NCI-H510A (cell line): Measurements from ENCODE around the gene KAZALD1.

Experiments used
- DNase-seq: peaks from one replicate; lab custom pipeline; 2025; lab: John Stamatoyannopoulos, UW

The KAZALD1 gene

DNA sequence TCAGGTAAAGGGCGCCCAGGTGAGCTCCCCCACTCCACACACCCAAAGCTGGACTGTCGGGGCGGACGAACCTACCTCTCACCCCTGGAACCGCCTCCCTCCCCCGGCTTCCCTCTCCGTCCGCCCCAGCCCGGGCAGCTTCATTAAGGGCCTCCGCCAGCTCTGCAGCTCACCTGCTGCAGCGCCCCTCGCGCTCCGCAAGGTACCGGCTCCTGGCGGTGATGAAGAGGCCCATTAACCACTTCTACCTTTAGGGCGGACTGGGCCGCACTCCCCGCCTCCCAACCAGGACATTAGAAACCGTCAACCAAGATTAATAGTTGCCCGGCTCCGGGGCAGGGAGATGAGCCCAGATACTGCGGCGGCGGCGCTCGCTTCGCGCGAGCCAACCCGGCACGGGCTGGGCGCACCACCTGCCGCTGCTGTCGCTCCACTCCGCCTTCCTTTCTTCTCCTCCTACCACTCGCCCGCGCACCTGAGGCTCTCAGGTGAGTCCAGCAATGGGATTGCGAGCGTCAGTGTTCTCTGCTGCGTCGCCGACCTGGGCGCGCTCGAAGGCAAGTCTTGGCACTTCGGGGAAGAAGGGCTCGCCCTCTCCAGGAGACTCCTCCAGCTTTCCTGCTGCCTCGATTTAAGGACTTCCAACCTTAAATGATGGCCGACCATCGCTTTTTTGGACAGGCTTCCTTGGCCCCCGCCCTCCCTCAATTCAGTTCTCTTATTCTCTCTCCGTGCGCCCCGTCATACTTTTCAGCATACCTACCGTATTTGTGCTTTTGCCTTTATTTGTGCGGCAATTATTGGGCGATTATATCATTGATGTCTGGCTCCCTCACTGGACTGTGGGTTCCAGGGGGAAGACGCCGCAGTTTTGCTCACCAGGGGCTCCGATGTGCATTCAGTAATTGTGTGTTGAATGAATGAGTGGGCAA is 13.6 kb upstream of the KAZALD1 start:
- peak; percentile 93 for DNase-seq

DNA sequence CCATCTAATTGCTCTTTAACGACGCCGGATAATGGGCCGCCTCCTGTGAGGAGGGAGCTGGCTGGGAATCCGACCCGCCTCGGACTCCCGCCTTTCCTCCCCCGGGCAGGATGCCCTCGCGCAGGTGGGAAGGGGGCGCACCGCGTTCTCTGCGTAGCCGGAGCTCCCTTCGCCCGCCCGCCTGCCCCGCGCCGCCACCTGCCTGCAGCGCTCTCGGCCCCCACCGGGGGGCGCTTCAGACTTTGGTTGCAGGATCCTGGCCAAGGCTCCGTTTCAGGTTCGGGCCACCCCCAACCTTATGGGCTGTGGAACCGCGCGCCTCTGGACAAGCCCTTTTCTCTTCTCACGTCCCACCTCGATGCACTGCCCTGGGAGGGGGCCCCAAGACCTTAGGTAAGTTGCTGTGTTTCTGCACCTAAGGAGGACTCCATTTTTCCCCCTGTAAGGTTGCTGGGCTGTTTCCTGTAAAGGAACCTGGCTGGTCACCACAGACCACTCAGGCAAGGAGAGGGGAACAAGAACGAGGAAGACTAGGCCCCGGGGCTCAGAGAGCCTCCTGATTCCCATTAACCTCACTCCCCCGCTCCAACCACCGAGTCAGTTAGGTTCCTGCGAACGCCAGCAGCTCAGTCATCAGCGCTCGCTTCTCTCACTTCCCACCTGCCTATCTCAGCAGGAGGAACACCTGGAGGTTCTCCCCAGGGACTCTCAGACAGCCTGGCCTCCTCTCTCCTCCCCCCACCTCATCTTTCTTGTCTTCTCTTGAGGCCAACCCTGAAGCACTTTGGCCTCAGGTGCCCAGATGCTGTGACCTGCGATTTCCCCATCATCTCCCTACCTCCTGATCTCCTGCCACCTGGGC is 11.3 kb upstream of the KAZALD1 start:
- DNase-seq = no peak

DNA sequence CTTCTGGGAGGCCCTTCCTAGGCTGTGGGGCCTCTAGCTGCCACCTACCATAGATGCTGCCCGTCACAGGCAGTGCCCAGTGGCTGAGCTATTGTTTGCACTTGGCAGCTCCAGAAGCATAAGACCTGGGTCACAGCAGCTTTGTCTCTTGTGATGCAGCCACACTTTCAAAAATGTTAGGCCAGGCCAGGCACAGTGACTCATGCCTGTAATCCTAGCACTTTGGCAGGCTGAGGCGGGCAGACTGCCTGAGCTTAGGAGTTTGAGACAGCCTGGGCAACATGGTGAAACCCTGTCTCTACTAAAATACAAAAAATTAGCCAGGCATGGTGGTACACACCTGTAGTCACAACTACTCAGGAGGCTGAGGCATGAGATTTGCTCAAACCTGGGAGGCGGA is 9.5 kb upstream of the KAZALD1 start:
- no peak for DNase-seq

DNA sequence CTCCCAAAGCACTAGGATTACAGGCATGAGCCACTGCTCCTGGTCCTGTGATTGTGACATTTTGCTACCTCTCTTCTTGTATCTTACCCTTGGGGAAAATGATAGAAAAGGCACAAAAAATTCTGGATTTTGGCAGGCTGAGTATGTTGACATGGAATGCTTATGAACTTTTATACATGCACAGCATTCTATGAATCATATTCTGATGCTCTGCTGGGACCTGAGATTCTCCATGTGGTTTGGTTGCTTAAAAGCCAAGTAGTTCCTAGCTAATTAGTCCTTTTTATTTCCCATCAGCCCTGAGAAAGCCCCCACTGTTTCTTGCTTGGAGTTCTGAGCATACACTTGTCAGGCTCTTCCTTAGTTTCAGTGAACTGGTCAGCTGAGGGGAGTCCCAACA is 8.3 kb upstream of the KAZALD1 start:
- no peak for DNase-seq

DNA sequence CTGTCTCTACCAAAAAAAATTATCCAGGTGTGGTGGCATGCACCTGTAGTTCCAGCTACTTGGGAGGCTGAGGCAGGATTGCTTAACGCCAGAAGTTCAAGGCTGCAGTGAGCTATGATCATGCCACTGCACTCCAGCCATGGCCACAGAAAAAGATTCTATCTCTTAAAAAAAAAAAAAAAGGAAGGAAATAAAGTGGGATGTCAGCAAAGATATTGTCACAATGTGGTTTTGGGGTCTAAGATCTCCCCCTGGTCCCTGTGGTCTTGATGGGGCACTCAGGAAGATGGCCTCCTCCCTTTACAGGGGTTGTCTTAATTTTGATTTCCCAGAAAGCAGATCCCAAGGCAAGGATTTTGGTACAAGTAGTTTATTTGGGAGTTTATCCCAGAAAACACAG is 7.4 kb upstream of the KAZALD1 start:
- no peak for DNase-seq

DNA sequence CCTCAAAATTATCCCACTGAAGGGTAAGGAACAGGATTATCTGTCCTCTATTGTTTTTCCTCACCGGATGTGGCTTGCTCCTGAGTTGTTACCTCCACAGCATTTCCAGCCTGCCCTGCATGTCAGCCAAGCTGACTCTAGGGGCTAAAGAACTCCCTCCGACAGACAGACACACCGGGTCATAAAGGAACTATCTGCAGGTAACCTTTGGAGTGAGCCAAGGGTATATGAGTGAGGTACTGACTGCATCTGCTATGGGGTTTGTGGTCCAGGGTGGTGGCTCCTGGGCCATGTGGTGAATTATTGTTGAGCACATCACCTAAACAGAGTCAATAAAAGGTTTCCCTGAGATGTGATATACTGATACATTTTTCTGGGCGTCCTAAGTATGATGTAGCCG is 6.9 kb upstream of the KAZALD1 start:
- no peak for DNase-seq

DNA sequence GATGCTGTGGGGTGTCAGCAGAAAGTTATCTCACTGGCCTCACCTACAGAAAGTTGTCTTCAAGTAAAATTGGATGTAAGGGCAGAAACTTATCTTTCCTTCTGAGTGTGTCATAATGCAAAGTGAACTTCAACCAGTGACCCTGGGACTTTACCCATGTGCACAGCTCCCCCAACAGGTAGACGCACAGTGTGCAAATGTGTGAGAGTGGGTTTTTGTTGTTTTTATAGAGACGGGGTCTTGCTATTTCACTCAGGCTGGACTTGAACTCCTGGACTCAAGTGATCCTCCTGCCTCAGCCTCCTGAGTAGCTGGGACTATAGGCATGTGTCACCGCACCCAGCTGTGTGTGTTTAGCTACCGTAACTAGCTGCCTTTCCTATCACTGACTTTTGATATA is 6.4 kb upstream of the KAZALD1 start:
- DNase-seq = no peak

DNA sequence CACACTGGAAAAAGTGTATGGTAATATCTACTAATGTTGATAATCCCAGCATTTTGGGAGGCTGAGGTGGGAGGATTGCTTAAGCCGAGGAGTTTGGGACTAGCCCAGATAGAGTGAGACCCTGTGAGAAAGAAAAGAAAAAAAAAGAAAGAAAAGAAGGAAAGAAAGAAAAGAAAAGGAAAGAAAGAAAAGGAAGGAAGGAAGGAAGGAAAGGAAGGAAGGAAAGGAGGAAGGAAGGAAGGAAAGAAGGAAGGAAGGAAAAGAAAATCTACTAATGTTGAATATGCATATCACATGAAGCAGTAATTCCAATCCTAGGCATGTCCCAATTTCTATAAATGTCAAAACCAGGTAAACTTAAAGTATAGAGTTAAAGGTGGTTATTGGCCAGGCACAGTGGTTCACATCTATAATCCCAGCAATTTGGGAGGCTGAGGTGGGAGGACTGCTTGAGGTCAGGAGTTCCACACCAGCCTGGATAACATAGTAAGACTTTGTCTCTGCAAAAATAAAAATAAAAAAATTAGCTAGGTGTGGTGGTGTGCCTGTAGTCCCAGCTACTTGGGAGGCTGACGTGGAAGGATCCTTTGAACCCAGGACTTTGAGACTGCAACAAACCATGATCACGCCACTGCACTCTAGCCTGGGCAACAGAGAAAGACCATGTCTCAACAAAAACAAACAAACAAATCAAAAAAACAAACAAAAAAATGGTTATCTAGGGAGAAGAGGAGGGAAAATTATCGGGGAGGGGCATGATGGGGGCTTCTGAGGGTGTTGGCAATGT is 5.2 kb upstream of the KAZALD1 start:
- no peak for DNase-seq

DNA sequence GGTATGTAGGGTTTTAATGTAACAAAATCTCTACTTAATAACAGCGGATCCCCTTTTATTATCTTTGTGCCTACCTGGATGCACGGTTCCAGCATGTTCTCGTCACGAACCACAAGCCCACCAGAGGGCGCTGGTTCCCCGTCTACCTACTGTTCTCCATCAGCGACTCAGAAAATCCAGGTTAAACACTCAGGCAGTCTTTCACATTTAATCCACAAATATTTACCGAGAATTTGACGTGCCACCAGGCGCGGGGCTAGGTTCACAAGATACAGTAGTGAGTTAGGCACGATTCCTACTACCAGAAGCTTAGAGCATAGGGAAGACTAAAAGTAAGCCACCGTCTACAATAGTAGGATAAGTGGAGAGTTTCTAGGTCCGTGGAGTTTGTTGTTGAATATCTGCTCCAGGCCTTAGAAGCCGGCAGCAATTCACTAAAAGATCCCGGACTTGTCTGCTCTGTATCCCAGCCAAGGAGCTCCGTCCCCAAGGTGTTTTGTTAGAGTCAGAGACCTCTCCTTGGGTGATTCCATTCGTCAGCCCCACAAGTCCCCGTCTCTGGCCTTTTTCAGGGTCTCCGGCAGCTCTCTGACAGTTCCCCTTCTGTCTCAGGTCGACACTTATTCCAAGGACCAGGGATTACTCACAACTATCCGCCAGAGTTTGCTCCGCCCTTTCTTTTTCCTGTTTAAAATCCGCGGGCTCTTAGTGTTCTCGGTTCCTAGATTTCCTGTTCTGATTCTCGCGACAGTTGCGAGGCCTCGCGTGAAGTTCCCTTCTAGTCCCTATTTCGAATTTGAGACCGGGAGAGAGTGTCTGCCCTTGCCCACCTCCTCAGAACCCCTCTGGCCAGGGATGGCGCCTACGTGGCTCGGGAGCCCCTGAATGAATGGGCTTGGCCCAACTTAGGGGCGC is 1.5 kb upstream of the KAZALD1 start:
- peak; percentile 76 for DNase-seq

DNA sequence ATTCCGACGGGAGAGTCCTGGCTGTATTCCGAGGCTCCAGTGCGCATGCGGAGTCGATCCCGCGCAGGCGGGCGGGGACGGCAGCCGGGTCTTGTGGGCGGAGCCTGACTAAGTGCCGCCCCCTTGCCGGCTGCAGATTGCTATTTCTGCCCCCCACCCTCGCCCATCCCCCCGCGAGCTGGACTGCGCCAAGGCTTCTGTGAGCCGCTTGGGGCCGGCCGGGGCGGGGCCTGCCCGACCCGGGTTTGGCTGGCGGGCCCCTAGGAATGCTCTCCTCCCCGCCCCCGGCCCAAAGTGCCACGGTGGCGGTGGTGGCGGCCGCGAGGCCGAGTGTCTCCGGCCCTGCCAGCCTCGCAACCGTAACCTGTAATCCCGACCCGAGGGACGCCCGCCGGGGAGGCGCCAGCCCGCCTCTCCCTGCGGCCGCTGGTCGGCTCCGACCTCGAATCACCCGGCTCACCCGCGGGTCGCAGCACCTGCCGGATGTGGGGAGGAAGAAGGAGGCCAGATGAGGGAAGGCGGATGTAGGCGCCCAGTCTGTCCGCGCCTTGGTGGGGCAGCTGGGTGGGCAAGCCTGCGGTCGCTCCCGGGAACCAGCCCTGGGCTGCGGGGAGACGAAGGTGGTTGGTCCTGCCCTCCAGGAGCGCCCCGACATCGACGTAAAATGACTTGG is 702 bp upstream of the KAZALD1 start:
- DNase-seq = peak; percentile 78

DNA sequence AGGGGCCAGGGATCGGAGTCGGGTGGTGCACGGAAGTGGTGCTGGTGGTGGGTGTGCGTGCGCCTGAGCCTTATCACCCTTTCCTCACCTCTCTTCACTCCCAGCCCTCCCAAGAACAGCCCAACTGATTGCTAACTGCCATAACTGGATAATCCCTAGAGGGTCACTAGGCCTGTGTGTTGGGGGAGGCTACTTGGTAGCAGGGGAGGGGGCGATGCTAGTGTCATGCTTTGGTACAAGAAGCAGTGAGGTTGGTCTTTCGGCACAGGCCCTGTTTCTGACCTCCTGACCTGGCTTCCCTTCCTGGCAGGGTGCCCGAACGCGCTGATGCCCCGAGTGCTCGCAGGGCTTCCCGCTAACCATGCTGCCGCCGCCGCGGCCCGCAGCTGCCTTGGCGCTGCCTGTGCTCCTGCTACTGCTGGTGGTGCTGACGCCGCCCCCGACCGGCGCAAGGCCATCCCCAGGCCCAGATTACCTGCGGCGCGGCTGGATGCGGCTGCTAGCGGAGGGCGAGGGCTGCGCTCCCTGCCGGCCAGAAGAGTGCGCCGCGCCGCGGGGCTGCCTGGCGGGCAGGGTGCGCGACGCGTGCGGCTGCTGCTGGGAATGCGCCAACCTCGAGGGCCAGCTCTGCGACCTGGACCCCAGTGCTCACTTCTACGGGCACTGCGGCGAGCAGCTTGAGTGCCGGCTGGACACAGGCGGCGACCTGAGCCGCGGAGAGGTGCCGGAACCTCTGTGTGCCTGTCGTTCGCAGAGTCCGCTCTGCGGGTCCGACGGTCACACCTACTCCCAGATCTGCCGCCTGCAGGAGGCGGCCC is 652 bp downstream of the KAZALD1 start:
- DNase-seq = peak; percentile 79

DNA sequence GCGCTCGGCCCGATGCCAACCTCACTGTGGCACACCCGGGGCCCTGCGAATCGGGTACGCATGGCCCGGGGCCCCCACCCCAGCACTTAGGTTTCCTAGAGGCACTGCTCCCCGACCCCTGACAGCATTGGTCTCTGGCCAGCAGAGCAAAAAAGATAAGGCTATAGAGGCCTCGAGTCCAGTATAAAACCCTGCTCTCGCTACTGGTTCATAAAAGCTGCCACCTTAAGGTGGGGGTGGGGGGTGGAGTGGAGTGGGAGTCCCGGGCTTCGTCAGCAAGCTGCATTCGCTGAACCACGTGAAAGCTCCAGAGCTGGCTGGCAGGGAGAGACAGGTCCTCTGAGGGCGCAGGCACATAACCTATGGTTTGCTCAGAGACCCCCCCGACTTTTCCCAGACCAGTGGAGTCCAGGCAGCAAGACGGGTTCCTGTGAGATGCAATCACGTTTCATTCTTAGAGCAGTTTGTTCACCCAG is 1.3 kb downstream of the KAZALD1 start:
- no peak for DNase-seq

DNA sequence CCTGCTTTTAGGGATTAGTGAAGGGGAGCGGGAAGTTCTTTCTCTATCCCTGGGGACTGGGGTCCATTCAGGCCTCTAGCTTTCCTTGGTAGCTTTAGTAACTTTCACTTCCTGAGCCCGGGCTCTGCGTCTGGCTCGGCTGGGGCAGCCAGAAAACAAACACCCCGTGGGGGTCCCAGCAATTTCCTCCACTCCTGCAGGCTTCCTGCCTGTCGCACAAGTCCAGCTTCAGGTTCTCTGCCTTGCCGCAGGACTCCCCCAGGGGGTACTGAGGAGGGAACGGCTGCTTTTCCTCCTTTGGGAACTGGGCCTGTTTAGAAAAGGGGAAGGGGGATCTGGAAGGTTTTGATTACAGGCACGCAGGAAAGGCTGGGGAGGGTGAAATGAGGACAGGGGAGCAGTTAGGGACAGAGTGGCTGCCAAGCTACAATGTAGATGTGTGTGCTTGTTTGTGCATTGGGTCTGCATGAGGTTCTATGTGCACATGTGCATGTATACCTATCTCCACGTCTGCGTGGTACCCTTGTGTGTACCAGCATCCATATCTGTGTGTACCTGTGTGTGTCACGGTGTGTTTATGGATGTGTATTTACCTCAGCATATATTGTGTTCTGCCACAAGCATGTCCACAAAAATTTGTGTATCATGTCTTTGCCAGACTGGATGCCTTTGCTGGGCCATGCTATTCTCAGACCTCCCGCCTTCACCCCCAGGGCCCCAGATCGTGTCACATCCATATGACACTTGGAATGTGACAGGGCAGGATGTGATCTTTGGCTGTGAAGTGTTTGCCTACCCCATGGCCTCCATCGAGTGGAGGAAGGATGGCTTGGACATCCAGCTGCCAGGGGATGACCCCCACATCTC is 2.0 kb downstream of the KAZALD1 start:
- no peak for DNase-seq

DNA sequence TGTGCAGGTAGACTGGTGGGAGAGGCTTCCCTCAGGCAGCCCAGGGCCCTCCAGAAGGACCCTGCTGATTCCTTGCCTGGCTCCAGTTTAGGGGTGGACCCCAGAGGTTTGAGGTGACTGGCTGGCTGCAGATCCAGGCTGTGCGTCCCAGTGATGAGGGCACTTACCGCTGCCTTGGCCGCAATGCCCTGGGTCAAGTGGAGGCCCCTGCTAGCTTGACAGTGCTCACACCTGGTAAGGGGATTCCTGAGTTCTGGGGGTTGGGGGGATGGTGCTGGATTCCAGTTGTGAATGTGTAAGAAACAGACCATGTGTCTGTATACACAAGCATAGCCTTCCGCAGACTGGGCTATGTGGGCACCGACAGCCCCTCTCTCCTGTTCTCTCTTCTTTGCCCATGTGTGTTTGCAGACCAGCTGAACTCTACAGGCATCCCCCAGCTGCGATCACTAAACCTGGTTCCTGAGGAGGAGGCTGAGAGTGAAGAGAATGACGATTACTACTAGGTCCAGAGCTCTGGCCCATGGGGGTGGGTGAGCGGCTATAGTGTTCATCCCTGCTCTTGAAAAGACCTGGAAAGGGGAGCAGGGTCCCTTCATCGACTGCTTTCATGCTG is 2.7 kb downstream of the KAZALD1 start:
- DNase-seq = no peak

DNA sequence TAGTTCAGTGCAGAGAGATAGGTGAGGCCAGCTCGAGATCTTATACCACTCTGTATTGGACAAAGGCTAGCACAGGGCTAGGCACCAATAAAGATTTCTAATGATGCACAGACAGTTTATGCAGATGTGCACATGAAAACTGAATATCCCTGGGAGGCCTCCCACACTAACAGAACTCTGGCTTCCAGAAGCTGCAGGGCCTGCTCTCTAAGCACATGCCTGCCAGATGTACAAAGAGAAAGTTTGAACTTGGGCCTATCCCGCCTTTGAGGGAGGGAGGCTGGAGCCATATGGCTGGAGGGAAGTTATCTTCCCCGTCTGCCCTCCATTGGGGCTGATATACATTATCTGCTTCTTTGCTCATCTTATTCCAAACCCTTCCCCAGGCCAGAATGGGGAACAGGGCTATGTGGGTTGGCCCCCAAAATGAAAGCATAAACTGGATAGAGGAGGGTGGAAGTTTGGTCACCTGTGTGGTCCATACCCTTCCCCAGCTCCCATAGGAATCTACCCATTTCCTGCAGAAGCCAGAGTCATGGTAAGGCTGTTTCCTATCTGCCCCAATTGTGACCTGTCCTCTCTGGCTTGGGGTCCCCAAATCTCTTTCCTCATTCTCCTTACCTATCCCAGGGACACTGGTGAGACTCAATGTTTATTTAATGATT is 3.8 kb downstream of the KAZALD1 start:
- no peak for DNase-seq

DNA sequence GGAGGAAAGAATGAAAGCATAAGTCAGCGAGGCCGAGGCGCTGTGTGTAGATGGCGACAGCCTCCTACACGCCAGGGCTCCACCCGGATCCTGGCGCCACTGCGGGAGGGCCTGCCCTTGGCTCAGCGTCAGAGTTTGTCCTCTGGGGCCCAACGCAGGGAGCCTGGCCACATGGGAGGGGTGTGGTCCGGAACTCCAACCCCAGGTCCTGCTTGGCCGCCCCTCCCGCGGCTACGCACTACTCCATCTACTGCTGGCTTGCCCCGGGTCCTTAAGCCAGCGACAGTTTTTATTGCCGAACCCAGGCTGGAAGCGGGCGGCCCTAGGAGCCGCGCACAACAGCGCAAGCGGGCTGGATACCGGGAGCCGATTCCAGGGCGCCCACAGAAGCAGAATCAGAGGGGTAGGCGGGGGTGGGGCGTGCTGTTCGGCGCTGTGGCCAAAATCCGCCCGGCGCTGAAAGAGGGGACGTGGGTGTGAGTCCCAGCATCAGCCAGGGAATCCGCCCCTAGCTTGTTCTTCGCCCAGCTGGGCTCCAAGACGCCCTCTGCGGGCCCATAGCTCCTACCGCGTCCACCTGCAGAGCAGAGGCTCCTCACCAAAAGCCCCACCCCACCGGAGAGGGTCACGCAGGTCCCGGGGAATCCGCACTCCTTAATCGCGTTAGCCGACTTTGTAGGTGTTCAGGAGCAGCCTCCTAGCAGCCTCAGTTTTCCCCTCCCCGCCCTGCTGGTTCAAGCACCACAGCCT is 4.5 kb downstream of the KAZALD1 start:
- DNase-seq = peak; percentile 76

DNA sequence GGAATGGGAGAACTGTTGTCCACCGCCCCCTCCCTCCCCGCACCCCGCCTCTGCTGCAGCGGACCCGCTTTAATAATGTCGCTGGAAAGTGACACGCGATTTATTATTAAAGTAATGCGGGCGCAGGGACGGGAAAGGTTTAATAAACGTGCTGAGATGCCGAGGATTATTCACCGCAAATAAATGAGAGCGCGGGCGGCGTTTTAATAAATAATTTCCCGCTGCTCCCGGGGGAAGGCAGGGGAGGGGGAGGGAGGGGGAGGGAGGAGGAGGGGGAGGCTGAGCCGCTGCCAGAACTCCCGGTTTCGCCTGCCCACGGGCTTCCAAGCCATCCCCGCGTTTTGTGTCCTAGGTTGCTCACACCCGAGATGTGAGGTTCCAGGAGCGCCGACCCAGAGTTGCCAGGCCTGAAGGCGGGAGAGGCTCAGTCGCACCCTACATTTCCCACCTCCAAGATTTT is 5.1 kb downstream of the KAZALD1 start:
- DNase-seq = no peak
